Dendritic cell treated with granulocyte-macrophage colony-stimulating factor and Interleukin-4, amounts not matched to agents 40 ng/mL and 50 ng/mL, for 4 days (primary cell): ENCODE data around the gene KRTAP2-3.
"Not testable (repeated sequence)": the region's sequence is repeated elsewhere in the genome, so short reads cannot be mapped to it uniquely, and the experiment has no call there.

Source experiments
- H3K27ac Mint-ChIP-seq: one replicate; pipeline ENCODE4 v1.8.0; 2022; ENCODE audit warnings: mild to moderate bottlenecking, mixed read lengths
- H3K27me3 Mint-ChIP-seq: one replicate; pipeline ENCODE4 v1.8.0; 2022; ENCODE audit warnings: mild to moderate bottlenecking, mixed read lengths
- H3K36me3 Mint-ChIP-seq: one replicate; pipeline ENCODE4 v1.8.0; 2022; ENCODE audit warnings: low read depth, mixed read lengths
- H3K4me1 Mint-ChIP-seq: one replicate; pipeline ENCODE4 v1.8.0; 2022; ENCODE audit warnings: low read depth, mixed read lengths
- H3K4me3 Mint-ChIP-seq: one replicate; pipeline ENCODE4 v1.8.0; 2022; ENCODE audit warnings: mild to moderate bottlenecking, moderate library complexity, mixed read lengths
- H3K9me3 Mint-ChIP-seq: one replicate; pipeline ENCODE4 v1.8.0; 2022; ENCODE audit warnings: mixed read lengths
- intact Hi-C: fragments of 100-400 bp; cut with micrococcal nuclease; formaldehyde crosslinking; loops from one replicate; pipeline ENCODE4 v1.15.0; 2022

Gene KRTAP2-3

GRCh38 chr17:41084100-41084856 is 24.4 kb upstream of the KRTAP2-3 start, which contains the start of gene KRTAP4-7:
TSS of gene KRTAP4-7 (plus strand) at chr17:41084150. CDS start at chr17:41084207, 57 bp downstream.
- H3K9me3 Mint-ChIP-seq, H3K36me3 Mint-ChIP-seq, H3K27ac Mint-ChIP-seq, intact Hi-C loops, H3K27me3 Mint-ChIP-seq, H3K4me3 Mint-ChIP-seq, H3K4me1 Mint-ChIP-seq: not testable (repeated sequence)

GRCh38 chr17:41083427-41083826 is 23.5 kb upstream of the KRTAP2-3 start:
- H3K4me3 Mint-ChIP-seq, H3K9me3 Mint-ChIP-seq, H3K4me1 Mint-ChIP-seq, H3K36me3 Mint-ChIP-seq, intact Hi-C loops, H3K27ac Mint-ChIP-seq, H3K27me3 Mint-ChIP-seq: not testable (repeated sequence)

- peaks cover 4% of the 10 kb centered on the region for H3K27me3 Mint-ChIP-seq
- H3K4me1 Mint-ChIP-seq = no peaks in the 10 kb centered on the region
- no peaks in the 10 kb centered on the region for H3K36me3 Mint-ChIP-seq
- intact Hi-C loops = no loop called here
- no peak overlapping the region for H3K27ac Mint-ChIP-seq
- H3K4me3 Mint-ChIP-seq = no peak overlapping the region
- no peaks in the 10 kb centered on the region for H3K9me3 Mint-ChIP-seq
These were observed 22.7 kb upstream of the KRTAP2-3 start for GRCh38 chr17:41082626-41083025.

DNA sequence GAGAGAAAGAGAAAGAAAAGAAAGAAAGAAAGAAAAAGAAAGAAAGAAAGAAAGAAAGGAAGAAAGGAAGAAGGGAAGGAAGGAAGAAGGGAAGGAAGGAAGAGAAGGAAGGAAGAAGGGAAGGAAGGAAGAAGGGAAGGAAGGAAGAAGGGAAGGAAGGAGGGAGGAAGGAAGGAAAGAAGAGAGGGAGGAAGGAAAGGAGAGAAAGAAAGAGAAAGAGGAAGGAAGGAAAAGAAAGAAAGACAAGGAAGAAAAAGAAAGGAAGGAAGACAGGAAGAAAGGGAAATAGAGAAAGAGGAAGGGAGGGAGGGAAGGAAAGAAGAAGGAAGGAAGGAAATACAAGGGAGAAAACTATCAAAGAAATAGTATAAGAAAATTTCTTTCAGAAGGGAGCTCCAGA is 16.9 kb upstream of the KRTAP2-3 start:
- Mint-ChIP-seq H3K9me3 (peaks cover 12% of the 10 kb centered on the region), H3K36me3 (no peaks in the 10 kb centered on the region), H3K27ac (no peak overlapping the region), H3K27me3 (peaks cover 3% of the 10 kb centered on the region), H3K4me3 (no peak overlapping the region), H3K4me1 (no peaks in the 10 kb centered on the region)
- intact Hi-C loops = no loop called here

DNA sequence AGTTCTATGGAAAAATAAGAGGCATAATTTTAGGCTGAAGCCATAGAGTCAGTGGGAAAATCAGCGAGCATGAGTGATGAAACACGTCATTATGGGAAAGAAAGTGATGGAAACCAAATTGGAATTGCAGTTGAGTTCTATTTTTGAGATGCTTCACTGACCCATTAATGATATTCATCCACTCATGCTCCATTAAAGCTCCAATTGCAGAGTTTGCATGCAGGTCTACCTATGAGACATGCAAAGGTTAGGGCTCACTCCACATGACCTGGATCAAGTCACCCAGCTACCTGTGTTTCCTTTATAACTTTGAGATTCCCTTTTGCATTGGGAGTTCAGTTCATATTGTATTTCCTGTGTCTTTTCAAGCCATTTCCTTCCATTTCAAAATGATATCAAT is 13.8 kb upstream of the KRTAP2-3 start:
- Mint-ChIP-seq H3K27ac (no peak overlapping the region), H3K36me3 (no peaks in the 10 kb centered on the region), H3K27me3 (peaks cover 3% of the 10 kb centered on the region), H3K9me3 (peaks cover 12% of the 10 kb centered on the region), H3K4me1 (no peaks in the 10 kb centered on the region), H3K4me3 (no peak overlapping the region)
- intact Hi-C loops = no loop called here

DNA sequence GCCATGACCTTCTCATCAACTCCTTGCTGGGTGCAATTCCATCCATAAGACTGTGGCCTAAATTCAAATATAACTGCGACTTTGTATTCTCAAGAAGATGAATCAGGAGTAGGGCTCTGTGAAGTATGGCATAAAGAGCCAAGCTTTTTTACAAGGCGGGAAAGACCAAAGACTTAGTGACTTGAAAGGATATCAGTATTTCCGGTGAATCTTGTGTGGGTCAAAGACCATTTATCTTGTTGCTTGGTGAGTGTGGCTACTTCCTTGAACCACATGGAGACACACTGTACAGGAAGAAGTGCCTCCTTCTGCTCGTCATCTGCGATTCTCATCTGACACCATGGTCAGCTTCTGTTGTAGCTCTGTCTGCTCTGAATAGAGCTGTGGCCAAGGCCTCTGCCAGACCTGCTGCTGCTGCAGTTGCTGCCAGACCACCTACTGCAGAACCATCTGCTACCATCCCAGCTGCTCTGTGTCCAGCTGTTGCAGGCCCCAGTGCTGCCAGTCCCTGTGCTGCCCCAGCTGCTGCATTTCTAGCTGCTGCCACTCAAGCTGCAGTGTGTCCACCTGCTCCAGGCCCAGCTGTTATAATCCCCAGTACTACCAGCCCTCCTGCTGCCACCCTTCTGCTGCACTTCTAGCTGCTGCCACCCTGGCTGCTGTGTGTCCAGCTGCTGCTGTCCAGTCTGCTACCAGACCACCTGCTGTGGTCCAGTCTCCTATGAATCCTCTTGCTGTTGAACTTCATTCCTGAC is 11.9 kb upstream of the KRTAP2-3 start:
- no peak overlapping the region for H3K27ac Mint-ChIP-seq
- peaks cover 7% of the 10 kb centered on the region for H3K9me3 Mint-ChIP-seq
- peaks cover 3% of the 10 kb centered on the region for H3K27me3 Mint-ChIP-seq
- intact Hi-C loops = no loop called here
- H3K4me1 Mint-ChIP-seq = no peaks in the 10 kb centered on the region
- no peaks in the 10 kb centered on the region for H3K36me3 Mint-ChIP-seq
- H3K4me3 Mint-ChIP-seq = no peak overlapping the region

GRCh38 chr17:41069031-41069430 is 9.1 kb upstream of the KRTAP2-3 start:
- intact Hi-C loops = no loop called here
- H3K9me3 Mint-ChIP-seq = no peaks in the 10 kb centered on the region
- H3K36me3 Mint-ChIP-seq = no peaks in the 10 kb centered on the region
- H3K4me3 Mint-ChIP-seq = no peak overlapping the region
- no peaks in the 10 kb centered on the region for H3K4me1 Mint-ChIP-seq
- H3K27ac Mint-ChIP-seq = no peak overlapping the region
- no peaks in the 10 kb centered on the region for H3K27me3 Mint-ChIP-seq

DNA sequence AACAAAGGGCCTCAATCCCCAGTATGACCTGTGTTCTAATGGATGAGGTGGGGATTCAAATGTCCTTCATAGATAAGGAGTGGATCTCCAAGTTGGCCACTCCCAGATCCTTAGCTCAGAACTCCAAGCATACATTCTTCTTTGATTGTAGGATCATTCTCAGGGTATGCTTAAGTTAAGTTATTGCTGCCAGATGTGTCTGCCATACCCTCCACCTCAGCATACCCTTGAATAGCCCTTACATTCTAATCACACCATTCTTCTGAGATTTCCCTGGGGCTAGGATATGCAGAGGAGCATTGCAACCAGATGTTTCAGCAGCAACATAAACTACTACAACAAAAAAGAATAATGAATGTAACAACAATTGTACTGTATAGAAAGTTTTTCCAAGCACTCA is 7.4 kb upstream of the KRTAP2-3 start:
- no peaks in the 10 kb centered on the region for H3K36me3 Mint-ChIP-seq
- no peaks in the 10 kb centered on the region for H3K9me3 Mint-ChIP-seq
- H3K27ac Mint-ChIP-seq = no peak overlapping the region
- intact Hi-C loops = no loop called here
- peaks cover 3% of the 10 kb centered on the region for H3K27me3 Mint-ChIP-seq
- no peaks in the 10 kb centered on the region for H3K4me1 Mint-ChIP-seq
- H3K4me3 Mint-ChIP-seq = no peak overlapping the region

DNA sequence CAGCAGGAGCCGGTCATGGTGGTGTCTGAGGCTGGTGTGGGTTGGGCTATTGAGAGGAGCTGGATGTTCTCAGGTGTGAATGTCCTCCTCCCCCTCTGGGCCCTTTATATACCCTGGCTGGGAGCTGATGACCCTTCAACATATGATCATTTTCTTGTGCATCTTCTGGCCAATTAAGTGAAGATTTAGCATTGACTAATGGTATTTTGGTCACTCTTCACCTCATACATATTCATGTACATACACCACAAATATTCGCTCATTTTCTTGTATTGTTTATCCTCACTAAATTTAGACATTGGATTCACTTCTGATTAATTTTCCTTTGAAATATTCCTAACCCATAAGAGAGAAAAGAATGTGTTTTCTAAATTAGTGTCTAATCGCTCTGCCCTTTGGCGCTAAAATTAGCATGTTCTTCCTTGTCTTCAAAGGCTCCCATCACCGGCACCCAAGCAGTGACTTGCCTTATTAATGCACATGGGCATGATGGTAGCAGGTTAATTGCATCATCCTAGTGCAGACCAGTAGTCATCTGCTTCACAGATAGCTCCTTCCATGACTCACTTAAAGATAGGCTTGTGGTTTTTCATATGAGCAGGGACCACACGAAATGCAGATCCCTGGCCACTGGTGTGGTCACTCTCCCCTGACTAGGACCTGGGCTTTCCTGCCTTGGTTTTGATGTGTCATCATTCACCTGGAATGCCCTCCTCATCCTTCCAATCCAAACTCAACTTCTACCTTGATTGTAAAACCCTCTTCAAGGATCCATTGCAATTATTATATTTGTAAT is 6.1 kb upstream of the KRTAP2-3 start, which contains the start of gene KRTAP2-4:
TSS of gene KRTAP2-4 (minus strand) at position 51 of the 796 bp plus-strand sequence. CDS start at position 17, 34 bp downstream.
- no peaks in the 10 kb centered on the region for H3K36me3 Mint-ChIP-seq
- H3K9me3 Mint-ChIP-seq = no peaks in the 10 kb centered on the region
- peaks cover 7% of the 10 kb centered on the region for H3K27me3 Mint-ChIP-seq
- no peak within 1 kb of the TSS for H3K27ac Mint-ChIP-seq
- intact Hi-C loops = no loop called here
- no peaks in the 10 kb centered on the region for H3K4me1 Mint-ChIP-seq
- H3K4me3 Mint-ChIP-seq = no peak within 1 kb of the TSS

DNA sequence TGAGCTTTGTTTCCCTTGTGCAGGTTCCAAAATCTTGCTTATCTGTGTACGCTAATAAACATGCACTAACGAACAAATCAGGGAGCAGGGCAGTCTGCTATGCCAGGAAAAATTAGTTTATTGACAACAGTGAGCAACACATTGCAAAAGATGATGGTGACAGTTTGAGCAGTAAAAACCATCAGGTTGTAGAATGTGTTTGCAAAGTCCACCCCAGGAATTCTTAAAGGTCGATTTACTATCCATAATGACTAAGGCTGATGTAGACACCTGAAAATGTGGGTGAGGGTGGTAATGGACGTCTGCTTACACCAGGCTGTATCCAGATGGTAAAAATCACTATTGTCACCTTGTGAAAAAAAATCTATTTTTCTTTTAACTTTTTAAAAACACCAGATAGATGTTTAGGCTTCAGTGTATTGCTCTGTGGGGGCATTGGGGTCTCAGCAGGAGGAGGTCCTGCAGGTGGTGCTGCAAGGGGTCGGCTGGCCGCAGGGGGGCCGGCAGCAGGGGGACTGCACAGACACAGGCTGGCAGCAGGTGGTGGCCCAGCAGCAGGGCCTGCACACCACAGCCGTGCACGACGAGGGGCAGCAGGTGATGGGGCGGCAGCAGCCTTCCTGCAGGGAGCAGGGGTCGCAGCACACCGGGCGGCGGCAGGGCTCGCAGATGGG is 5.2 kb upstream of the KRTAP2-3 start:
- H3K4me3 Mint-ChIP-seq, H3K9me3 Mint-ChIP-seq, H3K4me1 Mint-ChIP-seq, H3K36me3 Mint-ChIP-seq, H3K27ac Mint-ChIP-seq, intact Hi-C loops: not testable (repeated sequence)
- peaks cover 14% of the 10 kb centered on the region for H3K27me3 Mint-ChIP-seq

GRCh38 chr17:41064301-41064700 is 4.4 kb upstream of the KRTAP2-3 start:
- H3K36me3 Mint-ChIP-seq = no peaks in the 10 kb centered on the region
- no peak overlapping the region for H3K27ac Mint-ChIP-seq
- H3K9me3 Mint-ChIP-seq = no peaks in the 10 kb centered on the region
- no peak overlapping the region for H3K4me3 Mint-ChIP-seq
- peaks cover 21% of the 10 kb centered on the region for H3K27me3 Mint-ChIP-seq
- H3K4me1 Mint-ChIP-seq = no peaks in the 10 kb centered on the region
- intact Hi-C loops = no loop called here

DNA sequence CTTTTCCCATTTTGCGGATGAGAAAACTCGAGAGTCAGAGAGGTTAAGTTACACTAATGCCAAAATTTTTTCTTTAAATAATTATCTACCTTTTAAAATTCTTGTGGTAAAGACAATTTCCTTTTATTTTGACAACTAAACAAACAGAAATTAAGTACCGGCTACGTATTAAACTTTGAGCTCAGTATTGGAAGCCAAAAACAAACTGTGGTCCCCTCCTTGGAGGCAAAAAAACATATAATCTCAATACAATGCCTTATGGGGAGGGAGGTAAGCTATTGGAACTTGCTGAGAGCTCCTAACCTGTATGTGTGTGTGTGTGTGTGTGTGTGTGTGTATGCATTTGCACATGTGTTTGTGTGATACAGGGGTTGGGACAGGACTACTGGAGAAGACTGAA is 3.5 kb upstream of the KRTAP2-3 start:
- no peaks in the 10 kb centered on the region for H3K9me3 Mint-ChIP-seq
- intact Hi-C loops = no loop called here
- no peaks in the 10 kb centered on the region for H3K4me1 Mint-ChIP-seq
- peaks cover 27% of the 10 kb centered on the region for H3K27me3 Mint-ChIP-seq
- no peaks in the 10 kb centered on the region for H3K36me3 Mint-ChIP-seq
- H3K4me3 Mint-ChIP-seq = no peak overlapping the region
- H3K27ac Mint-ChIP-seq = no peak overlapping the region

DNA sequence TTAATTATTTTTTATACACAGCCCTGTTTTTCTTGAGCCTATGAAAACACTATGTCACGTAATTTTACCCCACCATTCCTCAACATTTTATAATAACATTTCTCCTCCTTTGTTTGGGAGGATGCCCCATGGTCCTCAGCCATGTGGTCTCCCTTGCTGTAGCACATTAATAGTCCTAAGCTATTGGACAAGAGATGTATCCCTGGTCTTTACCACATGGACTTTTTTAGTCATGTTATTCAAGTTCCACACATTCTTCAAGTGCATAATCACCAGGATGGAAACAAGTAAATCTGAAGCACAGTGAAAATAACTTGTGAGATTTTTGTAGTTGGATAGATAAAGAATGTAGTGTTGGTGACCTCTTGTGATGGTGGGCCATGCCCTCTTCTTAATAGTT is 2.0 kb upstream of the KRTAP2-3 start:
- H3K27ac Mint-ChIP-seq = no peak overlapping the region
- H3K4me1 Mint-ChIP-seq = no peaks in the 10 kb centered on the region
- H3K36me3 Mint-ChIP-seq = no peaks in the 10 kb centered on the region
- peaks cover 31% of the 10 kb centered on the region for H3K27me3 Mint-ChIP-seq
- H3K4me3 Mint-ChIP-seq = no peak overlapping the region
- H3K9me3 Mint-ChIP-seq = no peaks in the 10 kb centered on the region
- intact Hi-C loops = no loop called here
